NCI-H1092 (cell line): ENCODE data around the gene MBD2.

Experiments used
- DNase-seq: peaks from one replicate; lab custom pipeline; 2025; lab: John Stamatoyannopoulos, UW

MBD2 gene

DNA sequence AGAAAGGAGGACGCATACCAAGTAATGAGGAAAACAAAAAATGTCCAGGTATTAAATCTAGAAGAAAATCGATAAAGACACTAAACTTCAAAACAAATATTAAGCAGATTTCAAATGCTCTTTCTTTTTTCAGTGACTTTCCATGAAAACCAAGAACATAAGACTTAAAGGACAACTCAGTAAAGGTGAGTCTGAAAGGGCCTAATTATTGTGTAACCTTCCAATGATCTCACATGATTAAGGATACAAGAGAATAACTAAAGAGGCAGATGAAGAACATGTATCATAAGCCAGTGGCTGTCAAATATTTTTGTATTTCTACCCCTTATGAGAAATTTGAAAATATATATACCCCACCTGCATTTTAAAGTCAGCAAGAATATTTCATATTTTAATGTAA is 30.7 kb downstream of the MBD2 start:
- DNase-seq = no peak

DNA sequence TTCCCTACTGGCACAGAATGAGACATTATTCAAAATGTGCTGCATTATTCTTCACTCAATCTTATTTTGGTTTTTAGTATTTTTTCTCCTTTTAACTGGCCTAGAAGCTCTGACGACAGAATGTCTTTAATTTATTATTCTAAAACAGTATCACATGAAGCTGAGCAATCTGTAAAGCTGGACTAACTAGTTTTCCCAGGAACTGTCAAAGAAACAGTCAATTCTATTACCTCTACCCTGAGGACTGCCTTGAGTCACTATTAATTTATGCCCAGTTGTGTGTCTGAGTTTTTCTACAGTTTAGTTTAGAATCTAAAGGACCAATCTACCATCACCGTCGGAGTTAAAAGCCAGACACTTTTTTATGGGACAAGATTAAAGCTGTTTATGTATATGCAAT is 31.6 kb downstream of the MBD2 start:
- DNase-seq = no peak

DNA sequence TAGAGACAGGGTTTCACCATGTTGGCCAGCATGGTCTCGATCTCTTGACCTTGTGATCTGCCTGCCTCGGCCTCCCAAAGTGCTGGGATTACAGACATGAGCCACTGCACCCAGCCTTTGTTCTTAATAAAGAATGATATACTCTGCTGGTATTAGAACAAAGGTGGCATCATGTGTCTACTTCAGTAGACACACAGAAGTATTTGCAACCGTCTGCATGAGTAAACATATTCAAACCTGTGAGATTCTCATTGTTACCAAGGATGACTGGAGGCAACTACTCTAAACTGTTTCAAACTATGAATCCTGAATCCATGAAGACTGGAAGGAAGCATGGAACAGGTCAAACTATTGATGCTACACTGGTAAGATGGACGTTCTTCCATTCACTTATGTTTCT is 32.1 kb downstream of the MBD2 start:
- no peak for DNase-seq

DNA sequence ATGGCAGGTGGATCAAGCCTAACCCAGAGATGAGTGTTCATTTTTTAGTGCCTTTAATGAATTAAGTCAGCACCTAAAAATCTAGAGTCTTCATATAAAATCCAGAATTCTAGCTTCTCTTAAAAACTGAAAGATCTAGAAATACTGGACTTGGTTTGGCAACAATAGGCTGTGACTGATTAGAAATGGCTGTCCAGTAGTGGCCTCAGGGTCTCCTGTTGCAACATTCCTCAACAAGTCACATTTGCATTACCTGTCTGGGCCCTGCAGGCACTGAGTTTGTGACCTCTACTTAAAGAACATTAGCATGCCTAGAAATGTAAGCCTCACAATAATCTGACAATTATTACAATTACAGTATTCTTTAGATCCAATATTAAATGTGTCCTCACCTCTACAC is 33.1 kb downstream of the MBD2 start:
- DNase-seq = no peak

DNA sequence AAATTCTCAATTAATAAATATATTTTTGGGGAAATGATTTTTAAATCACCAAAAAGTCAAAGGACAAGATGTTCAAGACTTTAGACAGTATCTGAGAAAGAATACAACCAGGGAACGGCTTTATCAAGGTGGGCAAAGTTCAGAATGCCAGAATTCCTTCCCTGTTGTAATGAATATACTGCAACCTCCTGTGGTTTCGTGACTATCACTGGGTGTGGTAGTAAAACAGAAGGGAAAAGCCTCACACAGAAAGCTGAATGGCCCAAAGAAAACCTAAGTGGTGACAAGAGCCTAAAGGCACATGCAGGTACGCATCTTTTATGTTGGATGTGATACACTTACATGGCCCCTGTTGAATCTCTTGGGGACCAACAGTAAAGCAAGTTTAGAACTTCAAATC is 37.1 kb downstream of the MBD2 start:
- no peak for DNase-seq

GRCh38 chr18:54184836-54185235 is 39.6 kb downstream of the MBD2 start:
- no peak for DNase-seq

GRCh38 chr18:54183390-54183789 is 41.1 kb downstream of the MBD2 start:
- no peak for DNase-seq

DNA sequence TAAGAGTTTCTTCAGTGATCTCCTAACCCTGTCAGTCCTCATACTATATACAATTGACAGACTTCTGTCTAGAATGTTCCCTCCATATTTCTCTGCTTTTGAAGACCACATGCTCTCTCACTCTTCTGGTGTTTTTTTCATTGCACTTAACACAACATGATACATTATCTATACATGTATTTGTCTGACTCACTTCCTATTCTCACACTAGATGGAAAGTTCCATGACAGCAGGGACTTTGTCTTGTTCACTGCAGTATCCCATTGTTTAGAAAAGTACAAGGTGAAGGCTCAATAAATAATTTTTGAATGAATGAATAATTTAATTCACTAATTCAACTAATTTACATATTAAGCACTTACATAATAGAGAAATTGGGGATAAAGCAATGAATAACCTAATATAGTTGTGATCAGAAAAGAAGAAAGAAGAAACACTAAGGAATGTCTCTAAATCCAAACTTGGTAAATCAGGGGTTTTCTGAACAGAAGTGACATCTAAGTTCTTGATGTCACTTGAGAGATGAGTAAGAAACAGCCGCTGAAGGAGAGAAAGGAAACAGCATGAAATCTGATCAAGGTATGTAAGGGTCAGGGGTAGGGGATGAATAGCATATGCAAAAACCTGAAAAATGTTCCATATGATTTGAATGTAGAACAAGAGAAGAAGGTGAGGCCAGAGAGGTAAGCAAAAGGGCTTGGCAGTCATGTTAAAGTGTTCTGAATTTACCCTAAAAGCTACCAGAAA is 42.4 kb downstream of the MBD2 start:
- no peak for DNase-seq

GRCh38 chr18:54173980-54174630 is 50.4 kb downstream of the MBD2 start:
- DNase-seq = no peak

GRCh38 chr18:54173250-54173649 is 51.2 kb downstream of the MBD2 start:
- DNase-seq = no peak

DNA sequence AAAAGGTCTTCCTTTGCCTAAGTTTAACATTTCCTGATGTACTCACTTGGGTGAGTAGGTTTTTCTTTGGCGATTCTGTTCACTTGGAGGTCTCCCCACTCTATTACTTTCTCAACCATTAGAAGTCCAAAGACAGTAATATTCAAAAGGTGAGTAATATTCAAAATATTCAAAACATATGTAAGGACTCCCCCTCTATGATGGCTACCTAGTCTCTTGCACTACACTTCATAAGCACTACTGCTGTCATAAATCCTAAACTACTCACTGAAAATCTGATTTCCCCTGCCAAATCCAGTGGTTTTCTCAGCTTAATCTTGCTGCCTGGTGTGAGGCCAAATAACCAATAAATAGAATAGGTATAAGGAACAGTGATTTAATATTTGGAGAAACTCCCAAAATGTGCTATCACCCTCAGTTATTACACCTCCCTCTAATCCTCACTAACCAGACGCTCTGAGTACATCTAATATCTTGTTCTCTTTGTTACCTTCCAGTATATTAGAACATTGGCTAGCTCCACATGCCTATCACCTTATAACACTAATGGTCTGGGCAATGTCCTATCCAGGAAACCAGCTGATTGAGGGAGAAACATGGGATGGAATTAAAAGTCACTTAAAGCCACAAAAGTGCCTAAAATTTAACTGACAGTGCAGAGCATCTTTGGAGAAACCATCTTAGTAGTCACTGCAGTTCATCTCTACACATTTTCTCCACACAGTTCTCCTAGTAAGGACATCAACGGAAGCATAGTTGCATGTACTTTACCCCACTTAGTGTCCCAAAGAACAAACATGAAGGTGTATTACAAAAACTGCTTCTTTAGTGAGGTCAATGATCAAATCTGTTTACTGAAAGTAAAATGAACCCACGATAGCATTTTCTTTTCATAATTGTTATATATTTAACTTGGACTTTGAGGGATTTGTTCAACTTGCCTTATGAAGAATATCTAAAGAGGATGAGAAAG is 54.8 kb downstream of the MBD2 start:
- DNase-seq = no peak

DNA sequence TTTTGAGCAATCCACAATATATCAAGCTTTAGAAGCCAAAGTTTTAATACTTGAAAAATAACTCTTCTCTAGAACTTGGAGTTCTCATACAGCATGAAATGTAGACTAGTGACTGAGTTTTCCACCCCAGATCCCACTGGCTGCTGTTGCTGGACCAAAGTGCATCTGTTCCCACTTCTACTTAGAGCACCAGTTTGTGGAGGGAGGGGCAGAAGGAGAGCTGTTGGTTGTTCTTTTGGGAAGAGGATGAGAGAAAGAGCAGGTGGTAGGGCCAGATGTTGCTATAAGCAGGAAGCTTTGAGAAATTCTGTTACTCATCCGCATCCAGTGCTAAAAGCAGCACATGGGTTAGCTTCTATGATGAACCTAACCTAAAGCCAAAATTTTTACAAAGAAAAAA is 59.0 kb downstream of the MBD2 start:
- no peak for DNase-seq

DNA sequence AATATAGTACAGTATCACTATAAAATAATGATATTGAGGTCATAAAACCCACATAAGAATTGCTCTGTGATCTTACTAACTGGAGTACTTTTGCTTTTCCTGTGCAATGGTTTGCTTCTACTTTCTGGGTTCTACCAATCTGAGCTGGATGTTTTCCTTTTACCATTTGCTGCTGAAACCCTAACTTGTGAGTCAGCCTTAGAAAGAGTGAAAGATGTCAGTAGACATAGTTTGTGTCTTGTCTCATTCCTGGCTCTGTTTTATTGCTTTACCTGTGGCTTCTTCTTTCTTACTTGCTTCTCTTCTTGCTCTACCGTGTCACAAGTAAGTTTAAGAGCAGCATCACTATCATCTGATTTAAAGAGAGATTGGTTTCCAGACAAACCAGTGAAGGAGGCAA is 61.0 kb downstream of the MBD2 start:
- no peak for DNase-seq

GRCh38 chr18:54162431-54162830 is 62.0 kb downstream of the MBD2 start:
- no peak for DNase-seq

GRCh38 chr18:54161267-54161666 is 63.2 kb downstream of the MBD2 start:
- no peak for DNase-seq

DNA sequence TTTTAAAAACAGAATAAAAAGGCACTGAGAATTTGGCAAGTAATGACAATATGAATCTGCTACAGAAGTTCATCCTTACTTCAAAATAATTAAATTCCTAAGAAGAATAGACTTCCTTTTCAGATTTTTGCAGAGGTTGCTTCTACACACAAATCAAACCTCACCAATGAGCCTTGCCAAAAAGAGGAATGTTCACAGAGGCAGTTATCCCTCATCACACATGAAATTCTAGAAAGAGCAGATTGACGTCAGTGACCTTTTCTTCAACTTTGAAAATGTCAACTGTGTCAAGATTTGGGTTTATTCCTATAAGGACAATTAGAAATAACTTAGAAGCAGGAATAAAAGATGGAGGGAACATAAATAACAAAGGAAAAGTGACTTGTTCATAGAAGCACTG is 64.6 kb downstream of the MBD2 start:
- DNase-seq = no peak

DNA sequence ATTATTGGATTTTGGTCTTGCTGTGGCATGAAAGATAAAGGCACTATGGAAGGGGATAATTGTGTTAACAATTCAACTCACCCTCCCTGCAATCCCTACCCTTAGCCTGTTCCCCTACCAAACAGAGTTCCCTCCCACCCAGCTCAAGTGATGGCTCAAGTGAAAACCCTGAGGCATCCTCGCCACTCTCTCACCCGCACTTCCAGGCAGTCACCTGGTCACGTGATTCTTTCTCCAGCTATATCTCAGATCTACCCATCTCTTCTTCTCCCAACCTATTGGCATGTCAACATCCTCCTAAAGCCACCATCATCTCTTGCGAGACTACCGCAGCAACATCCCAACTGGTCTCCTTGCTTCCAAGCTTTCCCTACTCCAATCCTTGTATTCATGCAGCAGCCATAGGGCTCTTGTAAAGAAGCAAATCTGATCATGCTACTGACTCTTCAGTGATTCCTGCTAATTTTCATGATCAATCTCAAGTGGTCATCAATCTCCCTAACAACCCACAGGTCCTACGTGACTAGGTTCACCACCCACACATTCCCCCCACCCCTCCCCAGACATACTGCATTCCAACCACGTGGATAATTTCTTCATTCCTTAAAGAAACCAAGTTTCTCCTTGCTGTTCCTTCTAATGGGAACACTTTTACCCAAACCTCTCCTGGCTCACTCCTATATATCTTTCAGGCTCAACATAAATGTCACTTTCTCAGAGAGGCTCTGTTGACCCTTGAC is 66.7 kb downstream of the MBD2 start:
- DNase-seq = no peak

DNA sequence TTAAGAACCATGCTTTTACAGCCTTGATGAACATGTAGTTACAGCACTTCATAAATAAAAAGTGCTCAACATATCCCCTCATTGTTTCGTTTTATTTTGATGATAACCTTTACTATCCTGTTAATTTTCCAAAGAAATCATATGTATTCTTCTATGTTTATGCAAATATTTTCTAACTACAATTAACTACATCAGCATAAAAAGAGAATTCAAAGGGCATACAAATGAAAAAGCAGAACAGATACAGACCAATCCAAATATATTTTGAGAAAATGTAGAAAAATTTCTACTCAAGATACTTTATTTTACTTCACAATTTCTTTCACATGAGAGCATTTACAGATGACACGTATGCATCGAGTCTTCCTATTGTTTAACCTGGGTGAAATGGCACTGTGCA is 69.1 kb downstream of the MBD2 start:
- DNase-seq = no peak

DNA sequence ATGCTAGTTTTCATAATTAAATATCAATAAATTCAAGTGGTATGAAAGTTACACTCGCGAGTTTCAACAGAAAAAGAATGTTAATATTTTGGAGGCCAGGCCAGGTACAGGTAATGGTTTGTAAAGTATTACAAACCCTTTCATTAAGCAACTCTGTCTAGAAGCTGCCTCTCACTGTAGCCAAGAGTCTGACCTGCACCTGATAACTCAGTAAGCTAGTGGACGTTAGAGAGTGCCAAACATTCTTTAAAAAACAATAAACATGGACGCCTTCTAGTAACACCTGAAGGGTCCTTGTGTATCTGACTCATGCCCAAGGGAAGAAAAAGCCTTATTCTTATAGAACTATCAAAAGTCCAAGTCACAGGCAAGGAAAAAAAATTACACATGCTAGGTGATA is 70.2 kb downstream of the MBD2 start:
- no peak for DNase-seq

GRCh38 chr18:54151376-54151775 is 73.1 kb downstream of the MBD2 start:
- no peak for DNase-seq

- no peak for DNase-seq
Measured at GRCh38 chr18:54150226-54150625, 74.2 kb downstream of the MBD2 start.

DNA sequence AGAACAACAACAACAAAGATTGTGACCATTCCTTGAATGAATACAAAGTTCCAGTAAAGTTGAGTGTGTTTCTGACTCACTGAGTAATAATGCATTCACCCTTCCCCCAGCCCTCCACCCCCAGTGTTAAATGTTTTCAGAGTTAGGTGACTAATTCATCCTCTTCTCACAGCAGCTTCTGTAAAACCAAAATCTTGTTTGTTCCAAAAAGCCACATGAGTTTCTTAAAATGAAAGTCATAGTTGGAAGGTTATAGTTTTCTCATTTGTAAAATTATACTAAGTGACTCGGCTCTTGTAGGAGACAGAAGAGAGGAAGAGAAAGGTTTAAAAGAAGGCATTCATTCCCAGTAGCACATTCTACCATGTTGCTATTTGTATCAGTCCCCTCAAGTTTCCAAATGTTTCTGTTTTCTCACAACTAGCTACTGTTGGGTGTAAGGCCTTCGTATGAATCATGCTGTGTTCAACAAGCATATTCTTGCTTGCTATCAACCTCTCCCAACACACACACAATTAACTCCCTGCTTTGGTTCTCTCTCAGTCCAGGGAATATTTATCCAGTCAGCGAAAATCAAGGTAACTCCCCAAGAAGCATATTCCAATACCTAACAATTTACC is 75.3 kb downstream of the MBD2 start:
- no peak for DNase-seq
